ENCODE data around the gene RIN3.
"Not testable (repeated sequence)": the region's sequence is repeated elsewhere in the genome, so short reads cannot be mapped to it uniquely, and the experiment has no call there.

RIN3 gene

DNA sequence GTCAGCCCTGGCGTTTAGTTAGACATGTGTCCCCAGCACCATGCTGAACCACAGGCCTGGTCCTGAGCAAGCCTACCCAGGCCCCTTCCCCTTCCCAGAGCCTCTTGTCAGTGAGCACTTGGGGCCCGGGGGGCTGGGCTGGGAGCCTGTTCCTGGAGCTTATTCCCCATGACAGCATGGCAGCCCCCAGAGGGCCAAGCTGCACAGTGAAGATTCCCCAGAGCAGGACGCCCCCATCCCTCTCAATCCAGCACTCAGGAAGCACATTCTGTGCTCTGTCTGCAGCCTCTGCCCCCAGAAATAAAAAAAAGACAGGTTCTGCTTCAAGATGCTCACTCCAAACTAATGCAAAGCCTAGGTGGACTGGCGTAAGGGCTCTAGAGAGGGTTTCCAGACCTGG lies 117.5 kb downstream of the RIN3 start:
- no peak for DNase-seq

DNA sequence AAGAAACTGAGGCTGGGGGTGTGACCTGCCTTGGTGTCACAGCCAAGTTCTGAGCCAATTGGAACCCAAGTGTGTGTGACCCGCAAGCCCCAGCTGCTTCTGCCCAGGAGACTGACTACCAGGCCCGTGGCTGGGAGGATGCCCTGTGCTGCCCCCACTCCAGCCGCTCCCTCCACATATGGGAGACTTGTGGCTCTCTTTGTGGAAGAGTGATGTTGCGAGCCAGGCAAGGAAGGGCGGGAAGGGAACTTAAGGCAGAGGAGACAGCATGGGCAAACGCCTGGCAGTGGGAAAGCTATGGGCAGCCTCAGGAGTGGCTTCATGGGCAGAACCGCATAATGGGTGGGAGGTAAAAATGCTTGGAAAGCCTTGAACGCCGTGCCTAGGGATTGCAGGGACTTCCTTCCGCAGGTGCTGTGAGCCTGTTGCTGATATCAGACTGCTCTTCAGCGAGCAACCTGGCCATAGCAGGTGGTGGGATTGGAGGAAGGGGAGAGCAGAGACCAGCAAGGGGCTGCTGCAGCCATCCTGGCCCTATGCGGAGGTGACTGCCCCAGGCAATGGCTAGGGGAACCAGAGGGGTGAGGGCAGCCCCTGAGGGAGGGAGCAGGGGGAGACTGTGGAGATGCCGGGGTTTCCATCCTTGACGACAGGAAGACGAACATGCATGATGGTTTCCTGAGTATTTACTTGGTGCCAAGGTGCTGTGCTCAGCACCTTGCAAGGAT lies 119.1 kb downstream of the RIN3 start:
- no peak for DNase-seq

- no peak for DNase-seq
These were observed 119.7 kb downstream of the RIN3 start for GRCh38 chr14:92633274-92633616.

- DNase-seq, result no peak
These were observed 120.1 kb downstream of the RIN3 start for GRCh38 chr14:92633724-92634123.

DNA sequence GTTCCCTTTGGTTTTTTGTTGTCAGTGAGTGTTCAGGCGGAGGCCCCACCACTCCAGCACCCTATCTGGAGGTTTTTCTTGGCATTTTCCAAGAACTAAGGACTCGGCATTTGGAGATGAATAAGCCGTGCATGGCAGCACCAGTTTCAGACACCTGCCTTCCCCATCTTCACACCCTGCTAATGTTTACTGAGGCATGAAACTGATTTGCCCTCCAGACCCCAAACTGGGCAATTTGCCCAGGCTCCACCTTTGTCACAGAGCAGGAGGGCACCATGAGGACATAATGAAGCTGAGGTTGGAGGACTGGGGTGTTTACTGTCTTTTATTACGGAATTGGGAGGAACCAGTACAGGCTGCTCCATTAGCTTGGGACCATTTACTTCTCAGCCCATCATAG lies 121.5 kb downstream of the RIN3 start:
- no peak for DNase-seq

DNA sequence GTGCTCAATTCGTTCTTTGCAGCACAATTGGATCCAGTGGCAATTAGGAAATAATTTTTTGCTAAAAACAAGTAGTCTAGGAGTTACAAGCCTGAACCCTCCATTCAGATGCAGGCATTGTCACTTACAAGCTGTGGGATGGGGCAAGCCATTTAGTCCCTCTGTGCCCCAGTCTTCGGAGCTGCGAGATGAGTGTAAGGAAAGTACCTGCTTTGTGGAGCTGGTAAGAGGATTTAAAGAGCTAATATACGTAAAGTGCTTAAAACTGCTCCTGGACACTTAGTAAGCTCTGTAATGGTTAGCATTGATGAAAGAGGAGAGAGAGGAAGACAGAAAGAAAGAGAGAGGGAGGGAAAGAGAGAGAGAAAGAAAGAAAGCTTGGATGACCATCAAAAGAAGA lies 122.3 kb downstream of the RIN3 start:
- DNase-seq, result no peak

- no peak for DNase-seq
These were observed 123.6 kb downstream of the RIN3 start for GRCh38 chr14:92637228-92637627.

GRCh38 chr14:92637864-92638263 lies 124.3 kb downstream of the RIN3 start:
- no peak for DNase-seq

GRCh38 chr14:92638266-92638665 lies 124.7 kb downstream of the RIN3 start:
- no peak for DNase-seq

DNA sequence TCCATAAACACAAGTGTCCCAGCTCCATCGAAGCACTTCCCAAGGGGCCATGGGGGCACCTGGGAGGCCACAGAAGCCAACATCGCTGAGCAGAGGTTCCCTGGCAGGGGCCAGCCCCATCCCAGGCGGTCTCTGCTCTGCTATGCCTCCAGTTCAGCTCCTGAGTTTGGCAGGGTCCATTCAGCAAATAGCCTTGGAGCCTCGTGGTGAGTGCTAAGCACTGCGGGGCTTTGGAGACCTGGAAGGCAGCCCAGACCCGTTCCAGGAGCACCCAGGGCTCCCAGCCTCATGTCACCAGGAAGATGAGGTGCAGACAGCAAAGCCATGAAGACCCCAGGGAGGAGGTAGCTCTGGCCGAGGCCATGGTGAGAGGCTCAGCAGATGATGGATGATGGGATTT lies 125.3 kb downstream of the RIN3 start:
- DNase-seq, result no peak

DNA sequence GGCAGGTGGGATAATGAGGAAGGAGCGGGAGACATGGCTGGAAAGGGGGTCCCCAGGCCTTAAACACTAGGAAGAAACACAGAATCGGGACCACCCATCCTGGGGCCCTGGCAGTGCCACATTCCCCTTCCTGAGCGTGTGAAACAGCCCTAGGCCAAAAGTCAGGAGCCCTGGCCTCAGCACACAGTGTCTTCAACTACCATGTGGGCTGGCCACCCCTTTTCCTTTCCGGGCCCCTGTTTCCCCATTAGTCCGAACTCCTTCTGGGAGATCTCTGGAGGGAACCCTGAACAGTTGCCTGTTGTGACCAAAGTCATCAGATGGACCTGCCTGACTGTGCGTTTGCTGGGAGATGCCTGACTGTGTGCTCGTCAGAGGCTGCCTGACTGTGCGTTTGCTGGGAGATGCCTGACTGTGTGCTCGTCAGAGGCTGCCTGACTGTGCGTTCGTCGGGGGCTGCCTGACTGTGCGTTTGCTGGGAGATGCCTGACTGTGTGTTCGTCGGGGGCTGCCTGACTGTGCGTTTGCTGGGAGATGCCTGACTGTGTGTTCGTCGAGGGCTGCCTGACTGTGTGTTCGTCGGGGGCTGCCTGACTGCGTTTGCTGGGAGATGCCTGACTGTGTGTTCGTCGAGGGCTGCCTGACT lies 126.0 kb downstream of the RIN3 start:
- DNase-seq, result not testable (repeated sequence)

DNA sequence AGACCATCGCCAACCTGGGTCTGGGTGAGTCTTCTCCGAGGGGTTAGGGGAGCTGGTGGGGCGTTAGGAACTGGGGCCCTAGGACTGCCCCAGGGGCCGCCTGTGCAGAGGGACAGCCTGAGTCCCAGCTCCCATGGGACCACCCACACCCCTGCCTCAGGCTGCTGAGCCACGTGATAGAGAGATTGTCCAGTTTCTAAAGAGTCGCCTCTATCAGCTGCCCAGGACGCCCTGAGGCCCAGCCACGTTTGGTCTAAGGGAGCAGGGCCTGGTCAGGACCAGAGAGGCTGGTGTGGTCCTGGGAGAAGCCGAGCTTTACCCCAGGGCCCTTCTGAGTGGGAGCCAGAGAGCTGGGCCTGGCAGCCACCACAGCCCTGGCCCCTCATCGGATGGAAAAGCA lies 127.7 kb downstream of the RIN3 start:
- DNase-seq, result no peak

GRCh38 chr14:92644171-92644969 lies 130.8 kb downstream of the RIN3 start:
- DNase-seq, result no peak

- no peak for DNase-seq
These were observed 131.5 kb downstream of the RIN3 start for GRCh38 chr14:92644970-92645515.

DNA sequence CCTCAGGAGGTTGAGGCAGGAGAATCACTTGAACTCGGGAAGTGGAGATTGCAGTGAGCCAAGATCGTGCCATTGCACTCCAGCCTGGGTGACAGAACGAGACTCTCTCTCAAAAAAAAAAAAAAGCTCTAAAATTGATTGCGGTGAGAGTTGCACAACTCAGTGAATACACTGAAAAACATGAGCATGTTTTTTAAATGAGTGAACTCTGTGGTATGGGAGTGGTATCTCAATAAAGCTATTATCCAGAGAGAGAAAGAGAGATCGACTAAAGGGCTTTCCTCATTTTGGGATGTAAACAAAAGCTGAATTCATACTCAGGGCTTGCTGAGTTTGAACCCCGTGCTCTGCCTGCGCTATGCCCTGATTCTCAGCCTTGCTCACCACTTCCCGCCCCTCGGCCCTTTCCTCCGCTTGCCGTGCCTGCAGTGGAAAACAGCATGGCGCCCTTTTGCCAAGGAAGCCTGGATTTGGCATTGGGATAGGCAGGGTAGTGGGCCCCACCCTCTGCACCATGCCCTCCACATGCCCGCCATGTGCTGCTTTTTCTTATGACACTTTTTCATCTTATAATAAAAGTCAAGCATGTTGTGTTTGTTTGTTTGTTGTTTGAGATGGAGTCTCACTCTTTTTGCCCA lies 132.4 kb downstream of the RIN3 start:
- DNase-seq, result no peak

DNA sequence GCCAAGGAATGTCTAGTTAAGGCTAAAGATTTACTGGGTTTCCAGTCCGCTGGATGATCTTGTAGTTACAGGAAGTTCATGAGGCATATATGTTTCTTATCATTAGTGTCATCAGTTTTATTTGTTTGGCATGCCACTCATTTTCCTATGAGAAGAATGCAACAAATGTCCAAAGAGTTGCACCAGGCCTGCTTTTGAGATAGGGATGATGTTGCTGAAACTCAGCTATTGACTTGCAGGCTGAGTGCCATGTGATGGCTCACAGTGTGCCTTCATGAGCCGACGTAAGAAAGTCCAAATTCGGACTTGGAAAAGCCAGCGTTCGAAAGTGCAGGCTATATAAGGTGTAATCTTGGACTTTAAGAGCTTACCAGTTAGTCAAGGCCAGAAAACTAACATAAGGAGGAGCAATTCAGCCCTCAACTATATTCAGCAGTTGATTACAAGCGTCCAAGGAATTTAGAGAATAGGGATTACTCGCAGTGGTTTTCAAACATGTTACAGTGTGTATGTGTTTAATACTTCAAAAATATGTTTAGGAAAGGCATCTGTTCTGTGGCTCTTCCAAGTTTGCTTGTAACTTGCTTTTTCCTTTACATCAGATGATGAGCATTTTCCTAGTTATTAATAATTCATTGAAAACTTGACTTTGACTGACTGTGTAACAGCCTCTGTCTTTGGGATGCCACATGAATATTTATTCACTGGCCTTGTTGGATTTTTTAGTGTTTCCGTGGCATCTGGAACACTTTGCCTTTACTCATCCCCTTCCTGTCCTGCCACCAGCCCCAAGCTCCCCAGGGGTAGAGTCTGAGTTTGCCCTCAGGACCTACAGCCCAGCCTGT lies 133.6 kb downstream of the RIN3 start:
- DNase-seq, result no peak

DNA sequence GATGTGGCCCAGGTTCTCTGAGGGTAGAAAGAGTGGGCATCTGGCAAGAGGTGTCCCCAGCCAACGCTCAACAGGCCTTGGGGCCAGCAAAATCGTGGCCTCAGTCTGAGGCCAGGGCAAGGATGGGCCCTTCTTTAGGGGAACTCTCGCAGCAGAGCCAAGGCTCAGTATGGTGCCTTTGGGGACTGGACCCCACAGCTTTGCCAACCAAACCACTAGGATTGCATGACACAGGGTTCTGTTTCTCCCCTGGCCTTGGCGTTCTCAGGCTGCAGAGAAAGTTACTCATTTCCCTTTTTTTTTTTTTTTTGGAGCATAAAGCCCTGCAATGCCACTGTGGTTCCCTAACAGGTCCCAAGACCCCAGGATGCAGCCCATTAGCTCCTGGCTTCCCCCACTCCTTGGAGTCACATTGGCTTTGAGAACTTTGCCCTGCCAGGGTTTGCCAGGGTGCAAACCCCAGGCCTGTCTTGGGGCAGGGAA lies 134.3 kb downstream of the RIN3 start:
- no peak for DNase-seq

- no peak for DNase-seq
These were observed 135.5 kb downstream of the RIN3 start for GRCh38 chr14:92649066-92649465.

- DNase-seq, result no peak
These were observed 136.5 kb downstream of the RIN3 start for GRCh38 chr14:92649934-92650545.

DNA sequence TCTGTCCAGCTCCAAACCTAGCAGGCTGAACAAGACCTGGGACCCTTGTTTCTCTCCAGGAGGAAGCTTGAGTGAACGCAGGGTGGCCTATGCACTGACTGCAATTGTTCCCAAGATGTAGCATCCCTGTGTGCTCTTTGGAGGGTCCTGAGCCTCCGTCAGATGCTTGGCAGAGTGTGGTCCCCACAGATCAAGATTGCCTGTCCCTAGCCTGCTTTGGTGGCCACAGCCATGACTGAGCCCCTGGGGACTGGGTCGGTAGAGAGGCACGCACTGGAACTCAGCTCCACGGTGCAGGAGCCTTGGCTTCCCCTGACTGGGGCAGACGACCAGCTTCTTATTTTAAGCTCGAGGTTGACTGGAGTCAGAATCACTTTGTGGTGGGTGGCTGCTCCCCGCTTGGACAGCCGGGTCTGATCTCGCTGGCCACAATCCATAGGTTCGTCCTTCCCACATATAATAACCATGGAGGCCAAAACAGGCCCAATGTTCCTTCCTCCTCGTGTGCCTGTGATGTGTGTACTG lies 137.1 kb downstream of the RIN3 start:
- DNase-seq, result no peak

DNA sequence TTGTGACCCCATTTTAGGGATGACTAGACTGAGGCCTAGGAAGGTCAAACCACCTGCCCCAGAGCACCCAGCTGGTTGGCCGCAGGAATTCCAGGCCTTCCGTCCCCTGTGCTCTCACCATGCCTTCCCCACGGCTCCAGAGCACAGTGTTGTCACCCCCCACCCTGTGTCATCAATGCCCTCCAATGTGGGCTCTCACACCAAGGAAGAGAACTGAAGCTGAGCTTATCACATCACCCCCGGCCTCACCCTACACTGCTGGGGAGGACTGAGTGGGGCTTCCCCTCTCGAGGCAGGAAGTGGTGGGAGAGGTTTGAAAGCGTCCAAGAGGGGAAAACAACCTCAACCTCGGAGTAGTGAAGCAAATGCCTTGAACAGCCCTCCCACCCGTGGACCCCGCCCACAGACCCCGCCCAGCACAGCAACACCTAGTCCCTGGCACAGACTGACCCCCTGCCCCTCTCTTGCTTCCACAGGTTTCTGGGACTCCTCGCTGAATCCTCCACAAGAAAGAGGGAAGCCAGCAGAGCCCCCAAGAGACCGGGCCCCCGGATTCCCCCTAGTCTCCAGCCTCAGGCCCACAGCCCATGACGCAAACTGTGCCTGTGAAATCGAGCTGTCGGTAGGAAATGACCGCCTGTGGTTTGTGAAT lies 137.7 kb downstream of the RIN3 start:
- peak; percentile 58 for DNase-seq

All from activated gamma-delta T cell (primary cell).